CD1c-positive myeloid dendritic cell (primary cell): ENCODE data around the gene NDUFB5.
A peak's percentile ranks its signal among the peaks of the same experiment; 100 is the strongest.

Experiments used
- DNase-seq: peaks from one replicate; pipeline ENCODE4 v3.0.0-alpha.2; 2016; ENCODE audit errors: extremely low spot score

The NDUFB5 gene

GRCh38 chr3:179604321-179605078 is at the start of gene NDUFB5, which contains the start of gene MRPL47:
Gene NDUFB5 (plus strand): TSS chr3:179604794. CDS start chr3:179604816, 22 bp downstream.
Gene MRPL47 (minus strand): TSS chr3:179604638. CDS start chr3:179604624, 14 bp downstream.
- peak; percentile 98 for DNase-seq

- peak; percentile 76 for DNase-seq
Measured at GRCh38 chr3:179558742-179559364, 45.7 kb upstream of the NDUFB5 start.

- DNase-seq: no peak
Measured at GRCh38 chr3:179560791-179561190, 43.8 kb upstream of the NDUFB5 start.

- DNase-seq: peak; percentile 99
Measured at GRCh38 chr3:179562591-179563270, 41.9 kb upstream of the NDUFB5 start, which contains the start of gene ACTL6A. Gene ACTL6A (plus strand): TSS chr3:179562926. CDS start chr3:179563093, 167 bp downstream.

GRCh38 chr3:179563271-179563783 is 41.3 kb upstream of the NDUFB5 start:
- DNase-seq: peak; percentile 81

GRCh38 chr3:179565496-179565895 is 39.1 kb upstream of the NDUFB5 start:
- no peak for DNase-seq

- no peak for DNase-seq
Measured at GRCh38 chr3:179580992-179581391, 23.6 kb upstream of the NDUFB5 start.

GRCh38 chr3:179589143-179589542 is 15.5 kb upstream of the NDUFB5 start:
- no peak for DNase-seq

GRCh38 chr3:179590669-179591068 is 13.9 kb upstream of the NDUFB5 start:
- DNase-seq: no peak

GRCh38 chr3:179591313-179591712 is 13.3 kb upstream of the NDUFB5 start:
- no peak for DNase-seq

- no peak for DNase-seq
Measured at GRCh38 chr3:179599531-179599930, 5.1 kb upstream of the NDUFB5 start.

- peak; percentile 24 for DNase-seq
Measured at GRCh38 chr3:179603321-179603720, 1.3 kb upstream of the NDUFB5 start.

GRCh38 chr3:179603831-179604230 is 763 bp upstream of the NDUFB5 start:
- no peak for DNase-seq

GRCh38 chr3:179606534-179607085 is 2.0 kb downstream of the NDUFB5 start:
- DNase-seq: peak; percentile 34

GRCh38 chr3:179608931-179609720 is 4.5 kb downstream of the NDUFB5 start:
- peak; percentile 63 for DNase-seq

GRCh38 chr3:179610066-179610465 is 5.5 kb downstream of the NDUFB5 start:
- DNase-seq: no peak

GRCh38 chr3:179613807-179614206 is 9.2 kb downstream of the NDUFB5 start:
- no peak for DNase-seq

- no peak for DNase-seq
Measured at GRCh38 chr3:179615458-179616173, 11.0 kb downstream of the NDUFB5 start.

GRCh38 chr3:179622023-179622422 is 17.4 kb downstream of the NDUFB5 start:
- no peak for DNase-seq

- no peak for DNase-seq
Measured at GRCh38 chr3:179624451-179624850, 19.9 kb downstream of the NDUFB5 start.
